ENCODE results near the gene SSC5D. TPM values are rescaled to one million over a fixed set of nuclear protein-coding genes. Genes with fewer than 3 reads are reported as not detected.

Gene SSC5D
- total RNA-seq, 1 donor from 2014 or later: 46.8 TPM

DNA sequence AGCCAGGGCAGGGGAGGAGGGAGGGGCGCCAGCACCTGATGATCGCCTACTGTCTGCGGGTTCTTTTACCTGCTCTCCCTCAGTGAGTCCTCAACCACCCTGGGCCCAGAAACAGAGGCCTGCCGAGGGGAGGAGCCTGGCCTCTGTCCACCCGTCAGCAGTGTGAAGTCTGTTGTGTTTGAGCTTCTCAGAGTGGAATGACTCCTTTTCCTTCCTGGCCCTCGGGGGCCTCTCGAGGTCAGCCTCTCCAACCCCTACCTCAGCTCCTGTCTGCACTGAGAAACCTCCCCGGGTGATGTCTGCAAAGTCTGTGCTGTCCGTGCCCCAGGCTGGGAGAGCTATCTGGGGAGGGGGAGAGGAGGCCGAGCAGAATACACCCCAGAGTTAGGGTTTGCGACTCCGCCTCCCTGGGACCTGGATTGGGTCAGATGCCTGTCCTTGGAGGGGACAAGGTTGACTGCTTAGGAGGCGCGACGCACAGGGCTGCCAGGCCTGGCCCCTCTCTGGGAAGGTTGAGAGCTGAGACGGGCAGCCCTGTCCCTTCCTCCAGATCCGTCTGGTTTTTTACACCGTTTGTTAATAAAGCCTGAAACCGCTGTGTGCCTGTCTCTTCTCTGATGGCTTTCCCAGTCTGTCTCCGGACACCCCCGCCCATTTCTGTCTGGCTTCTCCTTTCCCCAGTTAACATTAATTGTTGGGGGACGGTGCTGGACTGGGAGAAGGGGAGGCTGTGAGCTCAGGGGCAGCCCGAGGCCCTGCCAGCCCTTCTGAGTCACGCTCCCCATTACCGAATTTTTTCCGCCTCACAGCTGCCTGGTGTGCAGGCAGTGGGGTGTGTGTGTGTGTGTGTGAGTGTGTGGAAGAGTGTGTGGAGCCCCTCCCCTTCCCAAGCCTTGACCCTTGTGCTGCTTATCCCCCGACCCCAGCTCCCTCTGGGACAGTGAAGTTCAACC is 989 bp upstream of the SSC5D start:
- H2AFZ ChIP-seq (ENCODE audit: low read depth, low read length): peak overlapping the region; percentile 2
- H3K36me3 ChIP-seq (ENCODE audit: insufficient read depth, low read length): no peaks in the 10 kb centered on the region
- peaks cover 16% of the 10 kb centered on the region for H3K4me1 Mint-ChIP-seq (ENCODE audit: low read depth, unreplicated experiment)
- H3K9me3 ChIP-seq (ENCODE audit: insufficient read depth, low read depth, low read length): no peaks in the 10 kb centered on the region
- H3K36me3 Mint-ChIP-seq (ENCODE audit: low read depth, unreplicated experiment): peaks cover 2% of the 10 kb centered on the region
- peak overlapping the region; percentile 79 for H3K4me3 Mint-ChIP-seq (ENCODE audit: unreplicated experiment)
- TF ChIP-seq, protein P1, sequence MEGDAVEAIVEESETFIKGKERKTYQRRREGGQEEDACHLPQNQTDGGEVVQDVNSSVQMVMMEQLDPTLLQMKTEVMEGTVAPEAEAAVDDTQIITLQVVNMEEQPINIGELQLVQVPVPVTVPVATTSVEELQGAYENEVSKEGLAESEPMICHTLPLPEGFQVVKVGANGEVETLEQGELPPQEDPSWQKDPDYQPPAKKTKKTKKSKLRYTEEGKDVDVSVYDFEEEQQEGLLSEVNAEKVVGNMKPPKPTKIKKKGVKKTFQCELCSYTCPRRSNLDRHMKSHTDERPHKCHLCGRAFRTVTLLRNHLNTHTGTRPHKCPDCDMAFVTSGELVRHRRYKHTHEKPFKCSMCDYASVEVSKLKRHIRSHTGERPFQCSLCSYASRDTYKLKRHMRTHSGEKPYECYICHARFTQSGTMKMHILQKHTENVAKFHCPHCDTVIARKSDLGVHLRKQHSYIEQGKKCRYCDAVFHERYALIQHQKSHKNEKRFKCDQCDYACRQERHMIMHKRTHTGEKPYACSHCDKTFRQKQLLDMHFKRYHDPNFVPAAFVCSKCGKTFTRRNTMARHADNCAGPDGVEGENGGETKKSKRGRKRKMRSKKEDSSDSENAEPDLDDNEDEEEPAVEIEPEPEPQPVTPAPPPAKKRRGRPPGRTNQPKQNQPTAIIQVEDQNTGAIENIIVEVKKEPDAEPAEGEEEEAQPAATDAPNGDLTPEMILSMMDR (IDR thresholded peaks at IDR 0.05; ENCODE audit: insufficient read depth, low read depth, low read length): no peak
- TF ChIP-seq EZH2 (IDR thresholded peaks at IDR 0.05; ENCODE audit: insufficient read depth, low read length): no peak
- peaks cover 49% of the 10 kb centered on the region for H3K4me1 ChIP-seq (ENCODE audit: insufficient read depth, low read length)
- no peaks in the 10 kb centered on the region for H4K20me1 ChIP-seq (ENCODE audit: insufficient read depth, low read length)
- H3K79me2 ChIP-seq (ENCODE audit: insufficient read depth, low read length): peaks cover 22% of the 10 kb centered on the region
- H3K27ac Mint-ChIP-seq (ENCODE audit: unreplicated experiment): peak overlapping the region; percentile 98
- no peaks in the 10 kb centered on the region for H3K27me3 Mint-ChIP-seq (ENCODE audit: low read depth, unreplicated experiment)
- peak overlapping the region; percentile 96 for H3K4me2 ChIP-seq (ENCODE audit: low read length)
- peak; percentile 71 for FAIRE-seq
- no peaks in the 10 kb centered on the region for H3K9me3 Mint-ChIP-seq (ENCODE audit: unreplicated experiment)
- DNase-seq (ENCODE audit: low read depth): peak; percentile 98
- no peaks in the 10 kb centered on the region for H3K27me3 ChIP-seq (ENCODE audit: insufficient read depth, low read length)
- H3K4me3 ChIP-seq (ENCODE audit: insufficient read depth, low read depth, low read length): peak overlapping the region; percentile 35
- peak overlapping the region; percentile 82 for H3K9ac ChIP-seq (ENCODE audit: low read length)
- peak overlapping the region; percentile 91 for H3K27ac ChIP-seq (ENCODE audit: low read depth, low read length)

- no peak for DNase-seq (ENCODE audit: low read depth)
- Histone ChIP-seq H3K9me3 (ENCODE audit: insufficient read depth, low read depth, low read length) (no peaks in the 10 kb centered on the region), H2AFZ (ENCODE audit: low read depth, low read length) (no peak overlapping the region), H3K27ac (ENCODE audit: low read depth, low read length) (no peak overlapping the region), H3K4me3 (ENCODE audit: insufficient read depth, low read depth, low read length) (no peak overlapping the region), H4K20me1 (ENCODE audit: insufficient read depth, low read length) (no peaks in the 10 kb centered on the region), H3K36me3 (ENCODE audit: insufficient read depth, low read length) (no peaks in the 10 kb centered on the region), H3K4me1 (ENCODE audit: insufficient read depth, low read length) (peaks cover 60% of the 10 kb centered on the region), H3K79me2 (ENCODE audit: insufficient read depth, low read length) (peaks cover 20% of the 10 kb centered on the region), H3K9ac (ENCODE audit: low read length) (peak overlapping the region; percentile 18), H3K27me3 (ENCODE audit: insufficient read depth, low read length) (no peaks in the 10 kb centered on the region), H3K4me2 (ENCODE audit: low read length) (peak overlapping the region; percentile 85)
- Mint-ChIP-seq H3K4me3 (ENCODE audit: unreplicated experiment) (no peak overlapping the region), H3K4me1 (ENCODE audit: low read depth, unreplicated experiment) (peaks cover 21% of the 10 kb centered on the region), H3K27me3 (ENCODE audit: low read depth, unreplicated experiment) (no peaks in the 10 kb centered on the region), H3K27ac (ENCODE audit: unreplicated experiment) (no peak overlapping the region), H3K36me3 (ENCODE audit: low read depth, unreplicated experiment) (peaks cover 3% of the 10 kb centered on the region), H3K9me3 (ENCODE audit: unreplicated experiment) (no peaks in the 10 kb centered on the region)
- no peak for FAIRE-seq
- no peak for TF ChIP-seq EZH2 (IDR thresholded peaks at IDR 0.05; ENCODE audit: insufficient read depth, low read length)
- TF ChIP-seq, protein P1 (IDR thresholded peaks at IDR 0.05; ENCODE audit: insufficient read depth, low read depth, low read length): no peak
Observed at GRCh38 chr19:55488986-55489710, 912 bp downstream of the SSC5D start.
